Activated CD4-positive, alpha-beta T cell treated with anti-CD3 and anti-CD28 coated beads, Interleukin-2, amount 50 U/mL, for 16 hours (primary cell): ENCODE results near the gene AMN1.
"Not testable (repeated sequence)": the region's sequence is repeated elsewhere in the genome, so short reads cannot be mapped to it uniquely, and the experiment has no call there.

ENCODE experiments used
- DNase-seq: peaks from one replicate; pipeline ENCODE4 v3.0.0-alpha.2; 2020

The AMN1 gene

GRCh38 chr12:31728917-31729640, at the start of gene AMN1:
Gene AMN1, minus strand, starts transcription at chr12:31729021. Its CDS starts 13 bp downstream, at chr12:31729008.
- DNase-seq = peak; percentile 99

GRCh38 chr12:31773867-31774266, 45.0 kb upstream of the AMN1 start:
- no peak for DNase-seq

- no peak for DNase-seq
Observed at GRCh38 chr12:31773223-31773750, 44.5 kb upstream of the AMN1 start.

GRCh38 chr12:31772685-31773222, 43.9 kb upstream of the AMN1 start:
- DNase-seq = no peak

GRCh38 chr12:31772186-31772585, 43.4 kb upstream of the AMN1 start:
- DNase-seq = no peak

- DNase-seq = no peak
Observed at GRCh38 chr12:31768046-31768445, 39.2 kb upstream of the AMN1 start.

- DNase-seq = no peak
Observed at GRCh38 chr12:31765931-31766330, 37.1 kb upstream of the AMN1 start.

- DNase-seq = no peak
Observed at GRCh38 chr12:31759632-31760459, 31.0 kb upstream of the AMN1 start.

- peak; percentile 27 for DNase-seq
Observed at GRCh38 chr12:31758297-31758696, 29.5 kb upstream of the AMN1 start.

- no peak for DNase-seq
Observed at GRCh38 chr12:31756977-31757420, 28.2 kb upstream of the AMN1 start.

GRCh38 chr12:31752450-31752849, 23.6 kb upstream of the AMN1 start:
- DNase-seq = peak; percentile 24

GRCh38 chr12:31751085-31751484, 22.3 kb upstream of the AMN1 start:
- no peak for DNase-seq

- no peak for DNase-seq
Observed at GRCh38 chr12:31750747-31751039, 21.9 kb upstream of the AMN1 start.

- DNase-seq = peak; percentile 94
Observed at GRCh38 chr12:31749024-31749704, 20.3 kb upstream of the AMN1 start.

- DNase-seq = no peak
Observed at GRCh38 chr12:31745242-31745641, 16.4 kb upstream of the AMN1 start.

- DNase-seq = not testable (repeated sequence)
Observed at GRCh38 chr12:31744363-31744762, 15.5 kb upstream of the AMN1 start.

GRCh38 chr12:31742891-31743290, 14.1 kb upstream of the AMN1 start:
- DNase-seq = no peak

GRCh38 chr12:31740628-31741027, 11.8 kb upstream of the AMN1 start:
- no peak for DNase-seq

GRCh38 chr12:31737763-31738162, 8.9 kb upstream of the AMN1 start:
- DNase-seq = peak; percentile 24

- DNase-seq = no peak
Observed at GRCh38 chr12:31737345-31737744, 8.5 kb upstream of the AMN1 start.

- DNase-seq = peak; percentile 74
Observed at GRCh38 chr12:31736472-31736871, 7.7 kb upstream of the AMN1 start.

- DNase-seq = peak; percentile 75
Observed at GRCh38 chr12:31733549-31734432, 5.0 kb upstream of the AMN1 start.
